ENCODE results near the gene MOB2.

MOB2 gene

DNA sequence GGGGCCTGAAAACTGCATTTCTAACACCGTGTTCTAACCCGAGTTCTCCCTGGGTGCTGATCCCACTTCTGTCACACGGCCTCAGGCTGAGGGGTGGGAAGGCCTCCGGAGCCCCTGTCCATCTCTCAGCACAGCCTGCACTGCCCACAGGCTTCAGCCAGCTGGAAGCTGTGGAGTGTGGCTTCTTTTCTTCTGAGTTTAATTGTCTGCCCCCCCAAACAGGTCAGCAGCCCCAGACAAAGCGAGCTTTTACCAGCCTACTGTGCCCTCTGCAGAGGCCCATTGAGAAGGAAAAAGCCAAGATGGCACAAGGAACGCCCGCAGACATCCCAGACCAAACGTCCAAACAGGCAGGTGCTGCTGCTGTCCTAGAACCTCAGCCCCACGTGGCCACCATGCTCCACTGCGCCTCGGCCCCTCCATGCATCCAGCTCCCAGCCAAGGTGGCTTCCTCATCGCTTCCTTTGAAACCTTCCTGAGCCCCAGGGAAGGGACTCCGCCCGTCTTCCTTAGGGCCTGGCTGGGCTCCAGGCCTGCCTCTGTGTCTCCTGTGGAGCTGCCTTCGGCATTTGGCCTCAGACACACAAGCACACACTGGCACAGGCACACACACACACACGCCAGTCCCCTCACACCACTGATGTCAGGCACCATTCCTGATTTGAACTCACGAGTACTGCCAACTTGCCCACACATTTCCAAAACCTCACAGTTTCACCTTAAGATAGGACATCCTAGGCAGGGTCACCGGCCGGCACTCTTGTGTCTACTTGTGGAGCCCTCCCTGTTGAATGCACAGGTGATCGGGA is 1.7 kb downstream of the MOB2 start:
- no peak for DNase-seq

DNA sequence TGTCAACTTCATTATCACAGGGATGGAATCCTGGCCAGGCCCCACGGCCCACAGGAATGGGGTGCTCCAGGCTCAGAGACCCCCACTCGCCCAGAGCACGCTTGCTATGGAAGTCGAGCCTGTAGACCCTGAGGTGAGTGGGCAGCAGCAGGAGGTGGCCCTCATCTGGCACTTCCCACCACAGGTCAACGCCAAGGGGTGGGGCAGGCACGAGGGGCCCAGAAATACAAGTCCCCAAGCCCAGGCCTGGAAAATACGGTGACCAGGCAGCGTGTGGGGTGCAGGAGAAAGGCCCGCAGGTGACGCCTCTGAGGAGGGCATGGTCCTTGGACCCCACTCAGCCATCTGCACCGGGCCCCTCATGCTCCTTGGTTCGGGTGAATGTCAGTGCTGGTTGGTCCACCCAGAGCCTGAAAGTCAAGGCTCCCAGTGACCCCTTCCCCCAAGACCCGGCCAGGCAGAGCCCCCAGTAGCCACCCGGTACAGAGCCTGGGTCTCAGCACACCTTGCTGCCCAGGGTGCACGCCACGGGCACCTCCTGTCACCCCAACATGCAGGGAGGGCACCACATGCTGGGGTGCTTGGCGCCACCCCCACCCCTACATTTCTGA is 2.4 kb downstream of the MOB2 start:
- no peak for DNase-seq

GRCh38 chr11:1483445-1483961 is 3.1 kb downstream of the MOB2 start:
- DNase-seq: no peak

DNA sequence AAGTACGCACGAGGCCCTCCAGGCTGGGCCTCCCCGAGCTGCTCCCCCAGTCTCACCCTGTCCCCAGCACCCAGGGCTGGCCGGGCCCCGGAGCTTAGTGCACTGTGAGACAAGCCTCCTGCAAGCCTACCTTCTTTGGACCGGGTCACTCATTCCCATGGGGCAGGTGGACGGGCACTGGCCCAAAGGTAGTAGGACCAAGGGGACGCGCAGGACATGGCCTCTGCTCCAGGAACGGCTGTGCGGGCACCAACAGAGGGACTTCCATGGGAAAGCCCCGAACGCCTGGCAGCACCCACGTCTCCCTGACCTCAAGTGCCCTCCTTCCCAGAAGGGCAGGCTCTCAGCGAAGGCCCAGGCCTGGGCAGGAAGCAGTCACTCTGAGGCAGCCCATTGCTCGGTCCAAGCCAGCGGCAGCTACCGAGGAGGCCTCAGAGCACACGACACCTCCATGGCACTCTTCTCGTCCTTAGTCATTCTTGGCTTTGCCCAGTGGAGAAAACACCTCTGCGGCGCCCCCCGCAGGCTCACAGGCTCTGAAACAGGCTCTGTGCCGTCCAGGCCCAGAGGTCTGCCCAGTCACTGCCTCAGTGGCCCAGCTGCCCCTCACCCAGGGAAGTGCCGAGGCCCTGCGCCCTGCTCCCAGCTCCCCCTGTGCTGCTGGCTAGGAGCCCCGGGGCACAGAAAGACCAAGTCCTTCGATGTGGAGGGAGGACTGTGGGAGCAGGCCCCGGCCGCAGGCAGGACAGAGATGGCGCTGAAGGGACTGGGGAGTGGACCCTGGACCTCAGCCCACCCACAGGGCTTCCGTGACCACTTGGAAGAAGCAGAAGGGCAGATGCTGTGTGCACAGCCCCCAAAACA is 3.8 kb downstream of the MOB2 start:
- no peak for DNase-seq

DNA sequence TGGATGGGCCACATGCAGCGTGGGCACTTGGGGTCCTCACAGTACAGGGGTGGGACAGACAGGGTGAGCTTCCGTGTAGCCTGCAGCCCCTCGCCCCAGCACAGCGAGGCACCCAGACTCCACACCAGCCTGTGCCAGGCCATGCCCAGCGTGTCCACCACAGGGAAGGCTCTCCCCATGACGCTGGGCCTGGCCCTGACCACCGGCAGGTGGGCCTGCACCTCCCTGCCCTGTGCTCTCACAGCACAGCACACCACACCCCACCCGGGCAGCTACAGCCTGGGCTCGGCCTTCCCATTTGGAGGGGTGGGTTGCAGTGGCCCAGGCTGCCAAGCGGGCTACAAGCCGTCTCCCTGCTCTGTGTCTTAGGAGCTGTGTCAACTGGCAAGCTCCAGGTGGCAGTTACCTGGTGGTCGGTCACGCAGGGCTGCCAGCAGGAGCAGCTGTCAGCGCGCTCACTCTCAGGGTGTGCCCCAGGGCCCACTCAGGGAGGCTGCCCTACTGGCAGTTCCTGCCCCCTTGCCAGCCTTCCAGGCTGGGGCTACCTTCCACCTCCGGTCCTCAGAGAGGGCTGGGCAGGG is 4.6 kb downstream of the MOB2 start:
- DNase-seq: no peak

- no peak for DNase-seq
These were observed 5.1 kb downstream of the MOB2 start for GRCh38 chr11:1481483-1481825.

- no peak for DNase-seq
These were observed 5.8 kb downstream of the MOB2 start for GRCh38 chr11:1480555-1481482.

- no peak for DNase-seq
These were observed 6.4 kb downstream of the MOB2 start for GRCh38 chr11:1480191-1480554.

DNA sequence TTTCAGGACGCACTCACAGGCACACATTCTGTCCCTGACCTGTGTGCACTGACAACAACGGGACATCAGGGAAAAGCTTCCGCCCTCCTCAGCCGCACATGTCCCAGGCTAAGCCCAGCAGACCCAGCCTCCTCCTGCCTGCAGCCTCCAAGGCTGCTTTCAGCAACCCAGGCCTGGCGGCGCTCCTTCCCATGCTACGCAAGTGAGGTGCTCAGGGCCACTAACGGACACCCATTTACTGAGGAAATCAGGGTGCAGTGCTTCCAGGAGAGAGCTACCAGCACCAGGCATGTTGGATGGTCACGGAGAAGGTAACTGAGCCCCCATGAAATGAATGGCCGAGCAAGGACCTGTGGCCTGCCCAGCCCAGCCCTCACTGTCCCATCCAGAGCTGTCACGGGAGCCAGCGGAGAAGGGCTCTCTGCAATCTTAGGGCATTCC is 6.9 kb downstream of the MOB2 start:
- DNase-seq: no peak

DNA sequence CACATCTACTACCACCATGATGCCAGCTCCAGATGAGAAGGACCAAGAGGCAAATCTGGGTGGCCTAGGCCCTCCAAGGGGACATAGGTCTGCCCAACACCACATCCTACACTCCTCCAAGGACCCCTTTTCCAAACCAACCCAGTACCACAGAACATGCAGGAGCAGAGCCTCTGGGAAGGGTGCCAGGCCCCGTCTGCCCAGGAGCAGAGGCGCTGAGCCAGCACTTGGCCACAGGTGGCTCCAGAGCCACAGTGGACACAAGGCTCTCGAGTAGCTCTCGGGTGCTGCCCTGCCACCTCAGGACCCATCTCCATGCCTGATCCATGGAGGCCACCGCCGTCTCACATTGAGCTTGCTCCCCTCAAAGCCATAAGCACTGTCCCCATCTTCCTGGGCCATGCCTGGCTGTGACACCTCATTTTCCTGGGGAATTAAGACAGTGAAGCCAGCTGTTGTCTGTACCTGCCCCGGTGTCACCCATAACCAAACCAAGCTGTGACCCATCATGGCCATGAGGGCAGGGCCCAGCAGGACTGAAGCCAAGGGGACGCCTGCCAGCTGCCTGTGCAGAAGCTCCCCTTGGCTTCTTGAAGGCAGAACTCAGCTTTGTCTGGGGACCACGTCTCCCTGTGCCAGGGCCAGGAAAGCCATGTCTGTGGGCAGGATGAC is 7.4 kb downstream of the MOB2 start:
- DNase-seq: no peak

DNA sequence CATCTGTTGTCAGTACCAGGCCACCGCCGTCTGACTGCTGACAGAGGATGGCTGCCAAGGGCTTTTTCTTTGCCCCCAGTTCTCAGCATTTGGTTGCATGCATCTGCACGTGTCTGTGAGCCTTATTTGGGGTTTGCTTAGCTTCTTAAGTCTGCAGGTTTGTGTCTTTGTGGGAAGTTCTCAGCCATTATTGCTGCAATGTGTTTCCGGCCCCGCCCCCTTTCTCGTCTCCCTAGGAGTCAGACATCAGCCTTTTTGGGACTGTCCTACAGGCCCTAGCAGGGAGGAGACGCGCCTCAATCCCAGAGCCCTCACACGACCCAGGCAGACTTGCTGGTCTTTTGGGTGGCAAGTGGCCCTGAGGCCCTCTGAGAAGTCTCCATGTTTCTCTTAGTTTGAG is 8.0 kb downstream of the MOB2 start:
- DNase-seq: no peak

GRCh38 chr11:1478011-1478410 is 8.6 kb downstream of the MOB2 start:
- DNase-seq: no peak

DNA sequence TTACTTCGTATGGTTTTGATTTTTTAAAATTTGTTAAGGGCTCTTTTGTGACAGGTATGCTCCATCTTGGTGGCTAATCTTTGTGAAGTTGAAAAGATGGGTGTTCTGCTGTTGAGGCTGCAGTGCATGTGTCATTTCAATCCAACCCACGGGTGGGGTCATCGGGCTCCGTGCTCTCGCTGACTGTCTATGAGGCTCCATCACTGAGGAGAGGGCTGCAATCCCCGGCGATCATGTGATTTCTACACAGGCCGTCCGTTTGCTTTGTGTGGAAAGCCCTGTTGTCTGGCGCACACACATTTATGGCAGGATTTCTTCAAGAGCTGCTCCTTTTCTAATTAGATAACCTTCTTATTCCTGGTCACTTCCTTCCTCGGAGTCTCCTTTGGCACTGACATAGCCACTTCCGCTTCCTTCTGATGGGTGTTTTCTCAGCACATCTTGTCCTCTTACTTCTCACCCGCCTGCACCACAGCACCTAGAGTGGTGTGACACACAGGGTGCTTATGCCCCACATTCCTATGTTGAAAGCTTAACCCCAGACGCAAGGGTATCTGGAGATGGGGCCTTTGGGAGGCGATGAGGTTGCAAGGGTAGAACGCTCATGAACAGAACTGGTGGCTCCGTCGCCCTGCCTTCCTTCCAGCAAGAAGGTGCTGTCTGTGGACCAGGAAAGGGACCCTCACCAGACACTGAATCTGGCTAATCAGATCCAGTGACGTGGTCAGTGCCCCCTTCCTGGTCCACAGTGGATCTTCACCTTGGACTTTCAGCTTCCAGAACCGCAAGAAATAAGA is 9.4 kb downstream of the MOB2 start:
- no peak for DNase-seq

DNA sequence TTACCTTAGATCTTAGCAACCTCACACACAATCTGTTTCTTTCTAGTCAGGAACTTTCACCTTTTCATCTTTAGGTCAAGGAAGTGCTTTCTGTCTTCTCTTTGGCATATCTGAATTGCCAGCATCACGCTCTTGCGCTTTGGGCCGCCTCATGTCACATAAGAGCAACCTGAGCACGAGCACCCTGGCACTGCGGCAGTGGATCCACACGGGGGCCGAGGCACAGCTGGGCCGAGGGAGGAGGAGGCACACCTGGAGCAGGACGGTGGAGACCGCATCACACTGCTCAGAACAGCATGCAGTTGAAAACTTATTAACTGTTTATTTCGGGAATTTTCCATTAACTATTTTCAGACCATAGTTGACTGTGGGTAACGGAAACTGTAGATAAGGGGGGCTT is 10.7 kb downstream of the MOB2 start:
- no peak for DNase-seq

DNA sequence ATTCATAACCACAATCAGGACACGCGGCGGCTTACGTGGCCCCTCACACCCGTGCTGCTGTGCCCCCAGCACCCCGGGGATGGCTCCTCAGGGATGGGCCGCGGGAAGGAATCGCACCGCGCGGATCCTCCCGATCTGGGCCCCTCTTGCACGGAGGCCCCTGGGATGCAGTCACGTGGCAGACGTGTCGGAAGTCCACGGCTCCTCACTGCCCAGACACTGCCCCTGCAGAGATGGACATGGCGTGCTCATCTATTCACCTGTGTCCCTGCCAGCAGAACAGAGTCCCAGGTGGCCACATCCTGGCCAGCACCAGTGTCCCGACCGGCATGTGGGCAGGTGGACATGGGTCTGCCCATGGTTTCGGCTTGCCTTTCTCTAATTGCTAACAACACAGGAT is 12.8 kb downstream of the MOB2 start:
- no peak for DNase-seq

DNA sequence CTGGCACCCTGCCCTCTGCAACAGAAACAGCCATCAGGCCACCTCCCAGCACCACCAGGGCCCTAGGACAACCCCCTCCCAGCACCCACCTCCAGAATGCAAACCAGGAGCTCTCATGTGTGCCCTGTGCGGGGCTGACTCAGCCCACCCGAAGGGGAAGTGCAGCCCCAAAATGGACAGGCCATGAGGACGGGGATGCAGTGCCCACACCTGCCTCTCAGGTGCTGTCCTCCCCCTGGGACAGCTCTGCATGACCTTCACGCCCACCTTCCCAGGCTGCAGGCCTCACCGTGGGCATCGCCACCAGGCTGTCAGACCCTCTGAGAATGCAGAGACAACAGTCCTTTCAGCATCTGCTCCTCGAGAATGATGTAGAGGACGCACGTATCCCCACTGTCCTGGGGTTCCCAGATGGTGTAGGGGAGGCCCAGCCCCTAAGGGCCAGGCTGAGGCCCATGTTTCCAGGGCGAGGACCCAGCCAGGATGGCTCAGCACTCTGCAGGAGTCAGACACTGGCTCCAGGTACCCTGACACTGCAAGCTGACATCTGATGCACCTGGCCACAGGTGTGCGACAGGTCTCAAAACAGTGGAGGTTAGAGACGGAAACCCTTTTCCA is 13.5 kb downstream of the MOB2 start:
- DNase-seq: no peak

GRCh38 chr11:1472180-1473005 is 14.2 kb downstream of the MOB2 start:
- DNase-seq: no peak

DNA sequence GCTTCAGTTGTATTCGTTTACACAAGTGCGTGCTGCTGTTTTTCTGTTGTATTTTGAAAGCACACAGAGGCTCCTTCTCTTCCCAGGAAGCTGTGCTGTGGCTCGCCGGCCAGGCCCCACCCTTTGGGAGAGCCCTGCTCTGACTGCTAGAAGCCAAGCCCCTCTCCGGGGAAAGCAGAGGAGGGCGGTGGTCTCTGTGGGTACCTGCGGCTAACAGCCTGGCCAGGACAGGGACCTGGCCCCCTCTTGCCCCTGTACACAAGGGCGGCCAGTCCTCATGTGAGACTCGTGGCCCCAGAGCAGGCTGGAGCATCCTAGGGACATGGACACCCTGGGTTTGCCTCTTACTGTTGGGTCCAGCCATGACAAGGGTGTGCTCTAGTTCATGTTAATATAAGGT is 14.8 kb downstream of the MOB2 start:
- DNase-seq: no peak

Data from femur (tissue), 1 donor.